GM21390 (cell line): Measurements from ENCODE around the gene BCL2.
A peak's percentile ranks its signal among the peaks of the same experiment; 100 is the strongest.
"Not testable (repeated sequence)": the region's sequence is repeated elsewhere in the genome, so short reads cannot be mapped to it uniquely, and the experiment has no call there.

Source experiments
- ATAC-seq: cut with Tn5 transposase; IDR thresholded peaks from one replicate; pipeline ENCODE4 v1.9.1; 2021; ENCODE audit not compliant: unreplicated experiment

BCL2 gene

DNA sequence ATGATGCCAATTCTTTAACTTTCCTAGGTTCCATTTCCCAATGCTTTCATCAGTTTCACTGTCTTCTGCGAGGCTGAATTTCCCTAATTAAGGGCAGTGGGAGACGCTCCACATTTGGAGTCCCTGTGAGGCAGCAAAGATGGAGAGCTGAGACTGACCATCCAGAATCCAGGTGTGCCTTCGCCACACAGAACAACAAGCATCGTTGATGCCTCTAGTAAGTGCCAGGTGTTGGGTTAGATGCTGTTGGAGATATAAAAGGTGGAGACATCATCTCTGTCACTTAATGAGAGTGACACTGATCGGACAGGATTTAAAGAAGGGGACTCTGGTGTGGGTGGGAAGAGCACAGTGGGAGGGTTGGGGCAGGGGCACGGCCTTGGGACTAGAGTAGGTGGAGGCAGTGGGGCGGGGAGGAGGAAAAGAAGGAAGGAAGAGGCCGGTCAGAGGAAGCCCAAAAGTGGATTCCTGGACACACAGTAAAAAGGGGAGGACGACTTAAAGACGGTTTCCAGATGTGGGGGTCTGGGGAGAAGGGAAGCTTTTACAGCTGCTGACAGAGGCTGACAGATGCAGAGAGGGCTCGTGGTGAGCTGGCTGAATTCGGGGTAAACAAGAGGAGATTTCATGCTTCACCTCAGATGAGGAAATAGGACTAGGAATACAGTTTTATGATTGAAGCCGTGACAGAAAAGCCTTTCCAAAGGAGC is 113.0 kb downstream of the BCL2 start:
- no peak for ATAC-seq

DNA sequence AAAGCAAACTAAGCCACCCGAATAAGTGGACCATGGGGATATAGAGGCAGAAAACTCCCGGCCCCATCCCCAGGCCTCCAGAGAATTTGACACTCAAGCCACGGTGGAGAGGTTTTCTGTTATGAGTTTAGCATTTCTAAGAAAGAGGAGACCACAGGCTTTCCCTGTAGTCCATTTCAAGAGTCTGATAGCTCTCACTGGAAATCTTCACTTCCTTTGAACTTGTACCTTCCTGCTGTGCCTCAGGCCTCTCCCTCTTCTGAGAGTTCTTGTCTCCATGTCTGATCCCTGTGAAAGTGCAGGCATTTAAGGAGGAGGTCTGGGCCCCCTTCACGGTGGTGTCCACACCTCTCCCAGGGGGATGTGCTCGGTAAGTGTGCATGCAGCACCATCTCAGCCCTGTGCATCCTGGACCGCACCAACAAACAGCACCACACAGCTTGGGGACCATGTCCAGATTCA is 113.7 kb downstream of the BCL2 start:
- no peak for ATAC-seq

DNA sequence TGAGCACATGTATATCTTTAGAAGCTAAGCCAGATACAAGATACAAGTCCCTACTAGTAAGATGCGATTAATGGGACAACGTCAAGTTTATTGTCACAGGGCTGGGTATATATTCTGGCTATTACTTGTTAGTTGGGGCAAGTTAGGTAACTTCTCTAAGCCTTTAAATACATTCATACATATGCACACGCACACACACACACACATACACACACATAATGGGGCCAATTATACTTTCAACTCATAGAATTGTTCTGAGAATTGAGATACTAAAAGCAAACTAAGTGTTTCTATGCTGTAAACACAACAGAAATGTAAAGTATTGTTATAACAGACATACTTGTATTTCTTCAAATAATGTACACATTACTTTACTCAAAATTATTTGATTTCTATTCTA is 116.1 kb downstream of the BCL2 start:
- ATAC-seq, result no peak

GRCh38 chr18:63202828-63203227 is 116.7 kb downstream of the BCL2 start:
- no peak for ATAC-seq

DNA sequence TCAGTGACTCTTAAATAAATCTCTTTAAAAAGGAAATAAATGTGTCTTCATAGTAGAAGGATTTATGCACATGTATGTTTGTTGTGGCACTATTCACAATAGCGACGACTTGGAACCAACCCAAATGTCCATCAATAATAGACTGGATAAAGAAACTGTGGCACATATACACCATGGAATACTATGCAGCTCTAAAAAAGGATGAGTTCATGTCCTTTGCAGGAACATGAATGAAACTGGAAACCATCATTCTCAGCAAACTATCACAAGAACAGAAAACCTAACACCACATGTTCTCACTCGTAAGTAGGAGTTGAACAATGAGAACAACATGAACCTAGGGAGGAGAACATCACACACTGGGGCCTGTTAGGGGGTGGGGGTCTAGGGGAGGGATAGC is 118.1 kb downstream of the BCL2 start:
- not testable (repeated sequence) for ATAC-seq

GRCh38 chr18:63199743-63200241 is 119.8 kb downstream of the BCL2 start:
- peak; percentile 54 for ATAC-seq

DNA sequence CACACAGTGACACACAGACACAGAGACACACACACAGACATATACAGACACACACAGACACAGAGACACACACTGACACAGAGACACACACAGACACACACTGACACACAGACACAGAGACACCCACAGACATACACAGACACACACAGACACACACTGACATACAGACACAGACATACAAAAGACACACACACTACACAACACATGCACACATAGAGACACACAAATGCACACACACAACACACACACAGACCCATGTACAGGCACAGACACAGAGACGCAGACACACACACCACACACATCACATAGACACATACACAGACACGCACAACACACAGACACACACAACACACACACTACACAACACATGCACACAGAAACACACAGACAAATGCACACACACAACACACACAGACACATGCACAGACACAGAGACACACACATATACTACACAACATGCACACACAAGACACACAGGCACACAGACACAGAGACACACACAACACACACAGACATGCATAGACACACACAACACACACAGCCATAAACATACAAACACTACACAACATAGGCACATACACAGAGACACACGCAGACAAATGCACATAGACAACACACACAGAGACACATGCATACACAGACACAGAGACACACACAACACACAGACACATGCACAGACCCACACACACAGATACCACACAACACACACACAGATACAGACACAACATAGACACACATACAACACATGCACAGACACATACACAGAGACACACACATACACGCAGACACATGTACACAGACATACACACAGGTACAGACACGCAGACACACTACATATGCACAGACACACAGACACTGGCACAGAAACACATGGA is 120.5 kb downstream of the BCL2 start:
- no peak for ATAC-seq

DNA sequence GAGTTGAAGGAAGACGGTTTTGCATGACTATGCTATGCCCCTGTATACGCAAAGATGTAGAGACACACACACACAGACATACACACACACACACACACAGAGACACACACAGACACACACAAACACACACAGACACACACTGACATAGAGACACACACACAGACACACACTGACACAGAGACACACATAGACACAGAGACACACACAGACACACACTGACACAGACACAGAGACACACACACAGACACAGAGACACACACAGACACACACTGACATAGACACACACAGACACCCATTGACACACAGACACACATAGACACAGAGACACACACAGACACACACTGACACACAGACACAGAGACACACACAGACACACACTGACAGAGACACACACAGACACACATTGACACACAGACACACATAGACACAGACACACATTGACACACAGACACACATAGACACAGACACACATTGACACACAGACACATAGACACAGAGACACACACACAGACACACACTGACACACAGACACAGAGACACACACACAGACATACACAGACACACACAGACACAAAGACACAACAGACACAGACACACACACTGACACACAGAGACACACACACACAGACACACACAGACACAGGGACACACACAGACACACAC is 121.3 kb downstream of the BCL2 start:
- no peak for ATAC-seq

GRCh38 chr18:63197246-63197869 is 122.2 kb downstream of the BCL2 start:
- no peak for ATAC-seq

- ATAC-seq, result no peak
Observed at GRCh38 chr18:63195326-63196159, 124.0 kb downstream of the BCL2 start.

DNA sequence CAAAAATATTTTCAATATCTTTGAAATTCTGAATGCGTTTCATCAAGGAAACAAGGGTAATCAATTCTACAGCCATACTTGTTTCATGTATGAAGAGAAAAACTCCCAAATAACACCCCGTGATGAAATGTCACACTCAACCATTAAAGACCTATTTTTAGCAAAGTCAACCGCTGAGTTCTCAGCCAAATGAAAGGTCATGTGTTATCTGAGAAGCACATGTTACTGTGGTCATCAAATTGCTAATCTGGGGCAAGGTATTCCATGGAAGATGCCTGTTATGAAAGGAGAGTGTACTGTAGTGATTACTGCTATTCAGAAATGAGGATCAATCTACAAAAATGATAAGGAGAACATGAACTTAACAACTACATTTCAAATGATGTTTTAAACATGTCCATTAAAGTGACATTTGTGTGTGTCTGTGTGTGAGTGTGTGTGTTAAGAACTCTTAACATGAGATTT is 126.7 kb downstream of the BCL2 start:
- ATAC-seq, result peak; percentile 47

DNA sequence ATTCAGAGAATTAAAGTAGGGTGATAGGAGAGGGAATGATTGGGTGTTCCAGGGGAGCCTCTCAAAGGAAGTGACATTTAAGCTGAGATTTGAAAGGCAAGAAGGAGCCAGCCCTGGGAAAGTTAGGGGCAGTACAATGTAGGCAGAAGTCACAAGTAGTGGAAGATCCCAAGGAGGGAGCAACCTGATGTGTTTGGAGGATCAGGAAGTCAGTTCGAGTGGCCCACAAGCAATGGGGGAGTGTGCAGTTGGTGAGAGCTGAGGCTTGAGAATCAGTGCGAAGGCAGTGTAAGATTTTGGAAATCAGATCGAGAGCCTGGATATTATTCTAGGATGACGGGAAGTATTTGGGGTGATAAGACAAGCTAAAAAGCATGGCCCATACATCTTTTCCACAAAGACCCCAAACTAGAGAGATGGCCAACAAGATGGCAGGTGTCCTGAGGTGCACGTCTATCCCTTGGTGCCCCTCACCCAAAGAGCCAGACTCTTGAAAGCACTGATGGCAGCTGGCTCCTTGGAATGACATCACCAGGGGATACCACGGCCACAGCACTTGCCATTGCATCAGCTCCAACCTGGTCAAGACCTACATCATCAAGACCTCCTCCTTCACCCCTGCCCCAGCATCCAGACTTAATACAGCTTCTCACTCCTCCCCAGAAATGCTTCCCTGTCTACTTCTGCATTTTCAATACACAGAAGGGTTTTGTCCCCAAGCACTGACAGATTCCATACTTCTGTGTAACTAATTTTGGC is 127.3 kb downstream of the BCL2 start:
- ATAC-seq, result no peak

DNA sequence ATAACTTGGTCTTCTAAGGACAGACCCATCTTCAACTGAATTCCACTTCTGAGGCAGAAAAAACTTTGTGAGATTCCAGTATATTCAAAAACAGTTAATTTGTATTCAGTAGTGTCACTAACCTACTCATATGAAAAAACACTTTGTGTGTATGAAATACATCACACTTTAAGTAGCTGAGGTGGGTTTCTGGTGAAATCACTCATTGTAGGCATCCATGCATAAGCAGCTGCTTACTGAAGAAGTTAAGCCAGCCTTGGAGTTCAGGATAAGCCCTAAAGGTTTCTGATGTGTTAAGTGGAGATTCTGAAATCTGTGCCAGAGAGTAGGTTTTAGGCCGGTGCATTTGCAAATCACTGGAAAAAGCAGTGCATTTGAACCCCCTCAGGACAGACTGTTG is 128.2 kb downstream of the BCL2 start:
- ATAC-seq, result no peak

DNA sequence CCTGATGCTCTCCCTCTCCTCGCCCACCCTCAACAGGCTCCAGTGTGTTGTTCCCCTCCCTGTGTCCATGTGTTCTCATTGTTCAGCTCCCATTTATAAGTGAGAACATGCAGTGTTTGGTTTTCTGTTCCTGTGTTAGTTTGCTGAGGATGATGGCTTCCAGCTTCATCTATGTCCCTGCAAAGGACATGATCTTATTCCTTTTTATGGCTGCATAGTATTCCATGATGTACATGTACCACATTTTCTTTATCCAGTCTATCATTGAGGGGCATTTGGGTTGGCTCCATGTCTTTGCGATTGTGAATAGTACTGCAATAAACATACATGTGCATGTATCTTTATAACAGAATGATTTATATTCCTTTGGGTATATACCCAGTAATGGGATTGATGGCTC is 128.7 kb downstream of the BCL2 start:
- not testable (repeated sequence) for ATAC-seq

GRCh38 chr18:63189817-63190216 is 129.8 kb downstream of the BCL2 start:
- ATAC-seq, result no peak

- no peak for ATAC-seq
Observed at GRCh38 chr18:63189041-63189440, 130.5 kb downstream of the BCL2 start.

GRCh38 chr18:63187791-63188460 is 131.6 kb downstream of the BCL2 start:
- peak; percentile 45 for ATAC-seq

- no peak for ATAC-seq
Observed at GRCh38 chr18:63187223-63187574, 132.4 kb downstream of the BCL2 start.
